ENCODE measurements around the gene POLR2H.
A peak's percentile ranks its signal among the peaks of the same experiment; 100 is the strongest.

Gene POLR2H

GRCh38 chr3:184359610-184360009 is 1.9 kb upstream of the POLR2H start:
- no peak overlapping the region for H3K9ac ChIP-seq (ENCODE audit: low read depth, low read length)
- H3K79me2 ChIP-seq (ENCODE audit: insufficient read depth, low read length): peaks cover 31% of the 10 kb centered on the region
- peaks cover 25% of the 10 kb centered on the region for H4K20me1 ChIP-seq (ENCODE audit: insufficient read depth, low read length)
- H3K27ac ChIP-seq (ENCODE audit: low read length): no peak overlapping the region
- TF ChIP-seq CTCF (IDR thresholded peaks at IDR 0.05; ENCODE audit: borderline replicate concordance, extremely low read depth, low read length, poor library complexity, severe bottlenecking): no peak
- no peak for TF ChIP-seq EZH2 (IDR thresholded peaks at IDR 0.05; ENCODE audit: borderline replicate concordance, low read depth, low read length, severe bottlenecking)
- ATAC-seq (ENCODE audit: insufficient read depth, low read depth) (no peak), DNase-seq (no peak)
- H3K4me3 ChIP-seq (ENCODE audit: low read depth in 1 of 2, low read length in 2 of 2): no peak overlapping the region
- H3K4me2 ChIP-seq (ENCODE audit: insufficient read depth, low read length): peak overlapping the region; percentile 31; the same call in 1 of the 2 replicates
- H2AFZ ChIP-seq (ENCODE audit: low read depth, low read length): no peak overlapping the region
- peaks cover 27% of the 10 kb centered on the region for H3K4me1 ChIP-seq (ENCODE audit: insufficient read depth, low read length)
- no peaks in the 10 kb centered on the region for H3K27me3 ChIP-seq (ENCODE audit: insufficient read depth, low read length, poor library complexity)
- no peaks in the 10 kb centered on the region for H3K9me3 ChIP-seq (ENCODE audit: insufficient read depth, low read length, severe bottlenecking)
- H3K36me3 ChIP-seq (ENCODE audit: insufficient read depth, low read length): peaks cover 10% of the 10 kb centered on the region

GRCh38 chr3:184360070-184360928 is 1.2 kb upstream of the POLR2H start:
- Histone ChIP-seq H3K4me1 (ENCODE audit: insufficient read depth, low read length) (peaks cover 34% of the 10 kb centered on the region), H3K27me3 (ENCODE audit: insufficient read depth, low read length, poor library complexity) (no peaks in the 10 kb centered on the region), H3K9ac (ENCODE audit: low read depth, low read length) (peak overlapping the region; percentile 89; the same call in 1 of the 2 replicates), H3K9me3 (ENCODE audit: insufficient read depth, low read length, severe bottlenecking) (no peaks in the 10 kb centered on the region), H3K4me2 (ENCODE audit: insufficient read depth, low read length) (peak overlapping the region; percentile 87), H2AFZ (ENCODE audit: low read depth, low read length) (no peak overlapping the region), H3K36me3 (ENCODE audit: insufficient read depth, low read length) (peaks cover 16% of the 10 kb centered on the region), H3K4me3 (ENCODE audit: low read depth in 1 of 2, low read length in 2 of 2) (peak overlapping the region in 1 of 2 experiments; percentile 95; a peak in 3 of 4 replicates), H3K27ac (ENCODE audit: low read length) (no peak overlapping the region), H4K20me1 (ENCODE audit: insufficient read depth, low read length) (peaks cover 27% of the 10 kb centered on the region), H3K79me2 (ENCODE audit: insufficient read depth, low read length) (peaks cover 38% of the 10 kb centered on the region)
- TF ChIP-seq EZH2 (IDR thresholded peaks at IDR 0.05; ENCODE audit: borderline replicate concordance, low read depth, low read length, severe bottlenecking): no peak
- TF ChIP-seq CTCF (IDR thresholded peaks at IDR 0.05; ENCODE audit: borderline replicate concordance, extremely low read depth, low read length, poor library complexity, severe bottlenecking): no peak
- DNase-seq (no peak), ATAC-seq (ENCODE audit: insufficient read depth, low read depth) (no peak)

DNA sequence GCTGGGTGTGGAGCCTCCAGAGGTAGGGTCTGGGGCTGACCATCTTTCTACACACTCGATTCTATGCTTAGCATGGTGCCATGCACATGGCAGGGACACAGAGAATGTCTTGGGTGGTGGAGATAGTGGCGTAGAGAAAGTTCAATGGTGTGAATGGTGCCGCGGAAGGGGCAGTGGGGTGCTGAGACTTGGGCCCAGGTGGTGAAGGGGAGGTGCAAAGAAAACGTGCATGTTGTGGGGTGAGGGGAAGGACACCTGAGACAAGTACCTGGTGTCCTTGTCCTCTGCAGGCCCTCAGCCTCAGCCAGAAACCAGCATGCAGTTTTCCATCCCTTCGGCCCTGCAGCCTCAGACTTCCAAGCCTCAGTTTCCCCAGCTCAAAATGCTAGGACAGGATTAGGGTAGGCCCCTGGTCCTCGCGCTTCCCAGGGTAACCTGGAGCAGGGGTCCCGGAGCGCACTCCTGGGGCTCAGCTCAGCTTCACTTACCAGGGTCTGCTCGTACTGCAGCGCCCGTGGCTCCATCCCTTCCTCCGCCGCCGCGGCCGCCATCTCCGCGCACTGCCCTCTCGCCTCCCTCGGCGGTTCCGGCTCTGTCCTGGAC is 480 bp upstream of the POLR2H start:
- no peak for DNase-seq
- Histone ChIP-seq H3K79me2 (ENCODE audit: insufficient read depth, low read length) (peaks cover 39% of the 10 kb centered on the region), H3K4me2 (ENCODE audit: insufficient read depth, low read length) (peak overlapping the region; percentile 87), H3K27ac (ENCODE audit: low read length) (0 out of 2 replicates have a peak overlapping the region, but pooled peaks have one; percentile 1), H3K9me3 (ENCODE audit: insufficient read depth, low read length, severe bottlenecking) (no peaks in the 10 kb centered on the region), H2AFZ (ENCODE audit: low read depth, low read length) (peak overlapping the region; percentile 96), H3K27me3 (ENCODE audit: insufficient read depth, low read length, poor library complexity) (no peaks in the 10 kb centered on the region), H3K4me1 (ENCODE audit: insufficient read depth, low read length) (peaks cover 34% of the 10 kb centered on the region), H3K9ac (ENCODE audit: low read depth, low read length) (peak overlapping the region; percentile 89), H3K4me3 (ENCODE audit: low read depth in 1 of 2, low read length in 2 of 2) (peak overlapping the region; percentile 20 to 95; a peak in 3 of 4 replicates), H3K36me3 (ENCODE audit: insufficient read depth, low read length) (peaks cover 12% of the 10 kb centered on the region), H4K20me1 (ENCODE audit: insufficient read depth, low read length) (peaks cover 27% of the 10 kb centered on the region)
- TF ChIP-seq CTCF (IDR thresholded peaks at IDR 0.05; ENCODE audit: borderline replicate concordance, extremely low read depth, low read length, poor library complexity, severe bottlenecking): no peak
- no peak for TF ChIP-seq EZH2 (IDR thresholded peaks at IDR 0.05; ENCODE audit: borderline replicate concordance, low read depth, low read length, severe bottlenecking)
- peak; percentile 1; the same call in 2 of the 3 replicates for ATAC-seq (ENCODE audit: insufficient read depth, low read depth)

Measured in DND-41 (cell line).